CD4-positive, CD25-positive, alpha-beta regulatory T cell (primary cell): ENCODE data around the gene CD68. TPM values are rescaled to one million over a fixed set of nuclear protein-coding genes. Genes with fewer than 3 reads are reported as not detected.
A peak's percentile ranks its signal among the peaks of the same experiment; 100 is the strongest.

ENCODE experiments used
- ATAC-seq, 2 donors: fragments of 150-1000 bp; cut with Tn5 transposase; one replicate each; pipeline ENCODE4 v1.10.0; 2021; ENCODE audit warnings: low read depth in 2 of 2, moderate number of reproducible peaks in 2 of 2, moderate library complexity in 1 of 2
- DNase-seq, 3 donors: peaks; one replicate each; pipeline versions ENCODE4 v3.0.0 to v3.0.0-alpha.2; 2012 to 2022; ENCODE audit warnings: mixed read lengths in 1 of 3
- H3K27ac ChIP-seq: one replicate; pipeline ENCODE4 v1.7.0; 2013; ENCODE audit warnings: mild to moderate bottlenecking, low read length; ENCODE audit not compliant: insufficient read depth, poor library complexity, severe bottlenecking
- H3K27me3 ChIP-seq: one replicate; pipeline ENCODE4 v1.7.0; 2013; ENCODE audit warnings: low read length; ENCODE audit not compliant: control insufficient read depth, insufficient read depth
- H3K36me3 ChIP-seq: one replicate; pipeline ENCODE4 v1.7.0; 2013; ENCODE audit warnings: mild to moderate bottlenecking, low read length, moderate library complexity; ENCODE audit not compliant: control insufficient read depth, insufficient read depth
- H3K4me1 ChIP-seq: 2 replicates; pipeline ENCODE4 v1.7.0; 2013; ENCODE audit warnings: mild to moderate bottlenecking, low read length; ENCODE audit not compliant: insufficient read depth, control insufficient read depth, poor library complexity, severe bottlenecking
- H3K4me3 ChIP-seq: one replicate; pipeline ENCODE4 v1.7.0; 2013; ENCODE audit warnings: low read depth, mild to moderate bottlenecking, low read length, moderate library complexity
- H3K9me3 ChIP-seq, 2 experiments: 1 replicate in 1 of 2; 2 replicates in 1 of 2; pipeline ENCODE4 v1.7.0; 2013; ENCODE audit warnings: low read length in 2 of 2, mild to moderate bottlenecking in 1 of 2, moderate library complexity in 1 of 2; ENCODE audit not compliant: control insufficient read depth in 2 of 2
- H3K27ac Mint-ChIP-seq, 3 donors: one replicate each; pipeline ENCODE4 v1.8.0; 2020 to 2022; ENCODE audit warnings: mild to moderate bottlenecking in 3 of 3, mixed read lengths in 3 of 3, moderate library complexity in 2 of 3
- H3K27me3 Mint-ChIP-seq: one replicate; pipeline ENCODE4 v1.8.0; 2022; ENCODE audit warnings: mild to moderate bottlenecking, mixed read lengths
- H3K36me3 Mint-ChIP-seq: one replicate; pipeline ENCODE4 v1.8.0; 2020; ENCODE audit warnings: mixed read lengths
- H3K4me1 Mint-ChIP-seq, 4 donors: one replicate each; pipeline ENCODE4 v1.8.0; 2020 to 2022; ENCODE audit warnings: mixed read lengths in 4 of 4, mild to moderate bottlenecking in 1 of 4
- H3K4me3 Mint-ChIP-seq, 4 donors: one replicate each; pipeline ENCODE4 v1.8.0; 2020 to 2022; ENCODE audit warnings: mild to moderate bottlenecking in 4 of 4, mixed read lengths in 4 of 4, moderate library complexity in 3 of 4
- H3K9me3 Mint-ChIP-seq, 7 donors: one replicate each; pipeline ENCODE4 v1.8.0; 2020 to 2022; ENCODE audit warnings: mixed read lengths in 7 of 7, mild to moderate bottlenecking in 3 of 7, moderate library complexity in 2 of 7
- polyA plus RNA-seq, 4 donors: library from polyadenylated mRNA; unstranded; fragments of 300-500 nt; fragmentation: Illumina TruSeq; gene quantifications; one replicate each; pipeline ENCODE4 v1.2.3, GENCODE V29; 2021
- total RNA-seq: library from RNA; stranded (reverse); gene quantifications from one replicate; pipeline ENCODE4 v1.2.3, GENCODE V29; 2022

CD68 gene
- total and polyA plus RNA-seq, 5 donors from 2014 or later = 0.25 to 1.2 (median 0.77) TPM; not detected in 1

DNA sequence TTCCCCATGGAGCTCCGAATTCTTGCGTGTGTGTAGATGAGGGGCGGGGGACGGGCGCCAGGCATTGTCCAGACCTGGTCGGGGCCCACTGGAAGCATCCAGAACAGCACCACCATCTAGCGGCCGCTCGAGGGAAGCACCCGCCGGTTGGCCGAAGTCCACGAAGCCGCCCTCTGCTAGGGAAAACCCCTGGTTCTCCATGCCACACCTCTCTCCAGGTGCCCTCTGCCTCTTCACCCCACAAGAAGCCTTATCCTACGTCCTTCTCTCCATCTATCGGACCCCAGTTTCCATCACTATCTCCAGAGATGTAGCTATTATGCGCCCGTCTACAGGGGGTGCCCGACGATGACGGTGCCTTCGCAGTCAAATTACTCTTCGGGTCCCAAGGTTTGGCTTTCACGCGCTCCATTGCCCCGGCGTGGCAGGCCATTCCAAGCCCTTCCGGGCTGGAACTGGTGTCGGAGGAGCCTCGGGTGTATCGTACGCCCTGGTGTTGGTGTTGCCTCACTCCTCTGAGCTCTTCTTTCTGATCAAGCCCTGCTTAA is 18.3 kb upstream of the CD68 start:
- Histone ChIP-seq H3K4me3 (peak overlapping the region; percentile 86), H3K9me3 (no peaks in the 10 kb centered on the region), H3K36me3 (peaks cover 13% of the 10 kb centered on the region), H3K27ac (peak overlapping the region; percentile 97), H3K4me1 (peaks cover 40% of the 10 kb centered on the region), H3K27me3 (no peaks in the 10 kb centered on the region)
- H3K9me3 Mint-ChIP-seq = no peaks in the 10 kb centered on the region
- peaks cover 16 to 50% (median 21%) of the 10 kb centered on the region in 4 donors for H3K4me1 Mint-ChIP-seq
- ATAC-seq (peak; percentile 61 to 67), DNase-seq (peak; percentile 76 to 82 (median 76))
- H3K4me3 Mint-ChIP-seq = peak overlapping the region; percentile 94 to 98 (median 96)
- H3K36me3 Mint-ChIP-seq = peaks cover 14% of the 10 kb centered on the region
- H3K27ac Mint-ChIP-seq = peak overlapping the region; percentile 93 to 98 (median 95)
- peaks cover 7% of the 10 kb centered on the region for H3K27me3 Mint-ChIP-seq

DNA sequence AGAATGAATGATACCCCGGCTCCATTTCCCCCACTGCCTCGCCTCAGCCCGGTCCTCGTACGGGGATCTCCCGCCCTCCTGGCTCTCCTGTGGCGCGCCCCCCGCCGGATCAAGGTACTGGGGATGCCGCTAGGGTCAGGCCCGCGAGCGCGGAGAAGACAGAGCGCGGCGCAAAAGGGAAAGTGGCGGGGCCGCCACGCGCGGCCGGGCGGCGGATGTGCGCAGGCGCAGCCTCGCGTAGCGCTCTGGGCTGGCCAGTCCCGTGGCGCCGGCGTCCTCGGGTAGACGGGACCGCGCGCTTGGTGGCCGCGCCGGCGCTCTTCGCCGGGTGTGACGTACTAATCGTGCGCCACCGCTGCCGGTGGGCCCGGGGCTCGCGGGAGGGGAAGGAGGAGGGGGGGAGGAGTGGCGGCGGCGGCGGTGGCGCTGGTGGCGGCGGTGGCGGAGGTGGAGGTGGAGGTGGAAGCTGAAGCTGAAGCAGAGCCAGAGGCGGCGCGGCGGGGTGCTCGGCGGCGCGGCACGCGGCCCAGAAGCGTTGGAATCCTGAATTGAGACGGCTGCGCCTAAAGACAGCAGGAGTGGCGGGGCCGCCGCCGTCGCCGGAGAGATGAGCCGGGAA is 17.7 kb upstream of the CD68 start, which contains the start of gene SENP3:
SENP3 (plus strand) TSS at position 331 of the 619 bp plus-strand sequence. CDS start 1,158 bp downstream, outside the sequence.
- peaks cover 40% of the 10 kb centered on the region for H3K4me1 ChIP-seq
- no peaks in the 10 kb centered on the region for H3K9me3 Mint-ChIP-seq
- peak within 1 kb of the TSS; percentile 94 to 98 (median 96) for H3K4me3 Mint-ChIP-seq
- H3K4me1 Mint-ChIP-seq = peaks cover 16 to 46% (median 17%) of the 10 kb centered on the region in 4 donors
- H3K27ac ChIP-seq = peak within 1 kb of the TSS; percentile 97
- ATAC-seq (peak; percentile 82 to 83), DNase-seq (peak; percentile 90 to 93 (median 91))
- H3K4me3 ChIP-seq = peak within 1 kb of the TSS; percentile 86
- peaks cover 7% of the 10 kb centered on the region for H3K27me3 Mint-ChIP-seq
- H3K27me3 ChIP-seq = no peaks in the 10 kb centered on the region
- no peaks in the 10 kb centered on the region for H3K9me3 ChIP-seq
- peak within 1 kb of the TSS; percentile 93 to 98 (median 95) for H3K27ac Mint-ChIP-seq
- peaks cover 9% of the 10 kb centered on the region for H3K36me3 Mint-ChIP-seq
- peaks cover 15% of the 10 kb centered on the region for H3K36me3 ChIP-seq

DNA sequence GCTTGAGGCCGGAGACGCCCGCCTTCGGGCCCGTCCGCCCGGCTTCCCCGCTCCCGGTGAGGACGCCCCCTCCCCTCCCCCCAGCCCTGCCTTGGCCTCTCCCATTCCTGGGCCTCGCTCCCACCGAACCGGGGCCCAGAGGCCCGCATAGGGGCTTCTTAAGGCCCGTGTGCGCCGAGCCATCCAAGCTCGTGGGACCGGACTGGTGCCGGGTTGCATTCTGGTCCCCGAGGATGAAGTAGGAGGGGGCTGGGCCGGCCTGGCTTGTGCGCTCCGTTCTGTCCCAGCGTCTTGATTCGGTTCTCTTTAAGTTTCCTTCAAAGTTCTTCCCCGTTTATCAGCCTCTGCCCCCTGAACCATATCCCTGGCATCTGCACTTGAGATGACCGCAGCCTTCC is 17.2 kb upstream of the CD68 start:
- Mint-ChIP-seq H3K4me1 (peaks cover 16 to 45% (median 18%) of the 10 kb centered on the region in 4 donors), H3K27ac (peak overlapping the region; percentile 77 to 92 (median 84)), H3K27me3 (peaks cover 7% of the 10 kb centered on the region), H3K9me3 (no peaks in the 10 kb centered on the region), H3K36me3 (peaks cover 13% of the 10 kb centered on the region), H3K4me3 (peak overlapping the region; percentile 92 to 97 (median 94))
- Histone ChIP-seq H3K4me1 (peaks cover 40% of the 10 kb centered on the region), H3K36me3 (peaks cover 20% of the 10 kb centered on the region), H3K27me3 (no peaks in the 10 kb centered on the region), H3K4me3 (peak overlapping the region; percentile 72), H3K27ac (peak overlapping the region; percentile 97), H3K9me3 (no peaks in the 10 kb centered on the region)
- no peak for ATAC-seq
- DNase-seq = no peak

DNA sequence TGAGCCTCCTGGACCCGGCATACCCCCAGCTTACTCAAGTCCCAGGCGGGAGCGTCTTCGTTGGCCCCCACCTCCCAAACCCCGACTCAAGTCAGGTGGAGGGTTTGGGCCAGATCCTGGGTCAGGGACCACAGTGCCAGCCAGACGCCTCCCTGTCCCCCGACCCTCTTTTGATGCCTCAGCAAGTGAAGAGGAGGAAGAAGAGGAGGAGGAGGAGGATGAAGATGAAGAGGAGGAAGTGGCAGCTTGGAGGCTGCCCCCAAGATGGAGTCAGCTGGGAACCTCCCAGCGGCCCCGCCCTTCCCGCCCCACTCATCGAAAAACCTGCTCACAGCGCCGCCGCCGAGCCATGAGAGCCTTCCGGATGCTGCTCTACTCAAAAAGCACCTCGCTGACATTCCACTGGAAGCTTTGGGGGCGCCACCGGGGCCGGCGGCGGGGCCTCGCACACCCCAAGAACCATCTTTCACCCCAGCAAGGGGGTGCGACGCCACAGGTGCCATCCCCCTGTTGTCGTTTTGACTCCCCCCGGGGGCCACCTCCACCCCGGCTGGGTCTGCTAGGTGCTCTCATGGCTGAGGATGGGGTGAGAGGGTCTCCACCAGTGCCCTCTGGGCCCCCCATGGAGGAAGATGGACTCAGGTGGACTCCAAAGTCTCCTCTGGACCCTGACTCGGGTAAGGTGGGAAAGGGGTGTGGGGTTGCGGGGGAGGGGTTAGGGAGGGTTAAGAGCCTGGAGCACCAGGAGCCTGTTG is 16.1 kb upstream of the CD68 start:
- peak overlapping the region; percentile 90 to 97 (median 94) for H3K4me3 Mint-ChIP-seq
- H3K36me3 Mint-ChIP-seq = peaks cover 13% of the 10 kb centered on the region
- Histone ChIP-seq H3K36me3 (peaks cover 25% of the 10 kb centered on the region), H3K27ac (peak overlapping the region; percentile 97), H3K4me3 (no peak overlapping the region), H3K9me3 (no peaks in the 10 kb centered on the region), H3K4me1 (peaks cover 38% of the 10 kb centered on the region), H3K27me3 (no peaks in the 10 kb centered on the region)
- ATAC-seq = no peak
- no peak for DNase-seq
- peaks cover 7% of the 10 kb centered on the region for H3K27me3 Mint-ChIP-seq
- no peaks in the 10 kb centered on the region for H3K9me3 Mint-ChIP-seq
- peaks cover 16 to 46% (median 19%) of the 10 kb centered on the region in 4 donors for H3K4me1 Mint-ChIP-seq
- peak overlapping the region in 1 of 3 donors; percentile 92 for H3K27ac Mint-ChIP-seq

DNA sequence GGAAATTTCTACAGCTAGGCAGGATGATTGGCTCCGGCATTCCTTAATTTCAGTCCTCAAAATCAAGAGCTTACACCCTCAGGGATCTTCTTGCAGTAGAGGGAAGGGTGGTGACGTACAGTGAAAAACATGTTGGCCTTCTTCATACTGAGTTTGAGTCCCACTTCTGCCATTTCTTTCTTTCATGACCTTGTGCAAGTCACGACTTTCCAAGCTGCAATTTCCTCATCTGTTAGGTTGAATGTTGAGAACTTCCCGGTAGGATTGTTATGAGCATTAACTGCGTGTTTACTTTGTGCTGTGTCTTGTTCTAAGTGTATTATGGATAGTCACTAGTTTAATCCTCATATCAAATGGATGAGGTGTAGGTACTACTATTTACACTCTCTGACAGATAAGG is 9.9 kb upstream of the CD68 start:
- Histone ChIP-seq H3K4me1 (peaks cover 14% of the 10 kb centered on the region), H3K4me3 (no peak overlapping the region), H3K27ac (no peak overlapping the region), H3K36me3 (peaks cover 42% of the 10 kb centered on the region), H3K27me3 (no peaks in the 10 kb centered on the region), H3K9me3 (no peaks in the 10 kb centered on the region)
- Mint-ChIP-seq H3K27ac (peak overlapping the region in 1 of 3 donors; percentile 33), H3K36me3 (peaks cover 32% of the 10 kb centered on the region), H3K9me3 (peaks cover 0 to 1% (median 0%) of the 10 kb centered on the region in 7 donors), H3K4me3 (peak overlapping the region in 2 of 4 donors; percentile 36 to 59), H3K4me1 (peaks cover 0 to 24% (median 15%) of the 10 kb centered on the region in 4 donors), H3K27me3 (peaks cover 11% of the 10 kb centered on the region)
- ATAC-seq (no peak), DNase-seq (no peak)

DNA sequence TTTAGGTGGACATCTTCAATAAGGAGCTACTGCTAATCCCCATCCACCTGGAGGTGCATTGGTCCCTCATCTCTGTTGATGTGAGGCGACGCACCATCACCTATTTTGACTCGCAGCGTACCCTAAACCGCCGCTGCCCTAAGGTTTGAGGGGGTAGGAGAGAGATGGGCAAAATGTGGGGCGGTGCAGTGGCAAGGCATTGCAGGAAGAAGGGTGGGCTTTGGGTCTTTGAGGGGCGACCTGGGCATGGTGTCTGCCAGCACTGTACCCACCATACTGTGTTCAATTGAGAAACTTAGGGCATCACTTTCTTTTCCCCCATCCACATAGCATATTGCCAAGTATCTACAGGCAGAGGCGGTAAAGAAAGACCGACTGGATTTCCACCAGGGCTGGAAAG is 9.1 kb upstream of the CD68 start:
- Mint-ChIP-seq H3K36me3 (peaks cover 37% of the 10 kb centered on the region), H3K27me3 (peaks cover 11% of the 10 kb centered on the region), H3K9me3 (peaks cover 0 to 1% (median 0%) of the 10 kb centered on the region in 7 donors), H3K4me1 (peaks cover 0 to 32% (median 20%) of the 10 kb centered on the region in 4 donors), H3K4me3 (peak overlapping the region in 1 of 4 donors; percentile 12), H3K27ac (peak overlapping the region; percentile 33 to 86 (median 69))
- ATAC-seq (no peak), DNase-seq (no peak)
- H3K36me3 ChIP-seq = peaks cover 42% of the 10 kb centered on the region
- no peaks in the 10 kb centered on the region for H3K9me3 ChIP-seq
- H3K4me1 ChIP-seq = peaks cover 21% of the 10 kb centered on the region
- no peak overlapping the region for H3K27ac ChIP-seq
- no peaks in the 10 kb centered on the region for H3K27me3 ChIP-seq
- H3K4me3 ChIP-seq = no peak overlapping the region

DNA sequence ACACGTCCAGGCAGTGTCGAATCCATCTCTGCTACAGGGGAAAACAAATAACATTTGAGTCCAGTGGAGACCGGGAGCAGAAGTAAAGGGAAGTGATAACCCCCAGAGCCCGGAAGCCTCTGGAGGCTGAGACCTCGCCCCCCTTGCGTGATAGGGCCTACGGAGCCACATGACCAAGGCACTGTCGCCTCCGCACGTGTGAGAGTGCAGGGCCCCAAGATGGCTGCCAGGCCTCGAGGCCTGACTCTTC is 7.2 kb upstream of the CD68 start:
- peaks cover 11% of the 10 kb centered on the region for H3K27me3 Mint-ChIP-seq
- peaks cover 0 to 51% (median 26%) of the 10 kb centered on the region in 4 donors for H3K4me1 Mint-ChIP-seq
- peak overlapping the region; percentile 96 to 99 (median 98) for H3K4me3 Mint-ChIP-seq
- Histone ChIP-seq H3K9me3 (no peaks in the 10 kb centered on the region), H3K4me1 (peaks cover 24% of the 10 kb centered on the region), H3K27me3 (no peaks in the 10 kb centered on the region), H3K4me3 (peak overlapping the region; percentile 95), H3K27ac (peak overlapping the region; percentile 90), H3K36me3 (peaks cover 50% of the 10 kb centered on the region)
- peaks cover 47% of the 10 kb centered on the region for H3K36me3 Mint-ChIP-seq
- DNase-seq (peak in 1 of 3 donors; percentile 99), ATAC-seq (peak; percentile 87 to 88)
- H3K9me3 Mint-ChIP-seq = peaks cover 0 to 1% (median 0%) of the 10 kb centered on the region in 7 donors
- H3K27ac Mint-ChIP-seq = peak overlapping the region; percentile 97 to 100 (median 99)
